Prostate gland (tissue), 2 donors: ENCODE results near the gene USP9X.

Source experiments
- CTCF ChIP-seq, 4 experiments: fragments of 200-600 bp in 2 of 4; fragments of 450-650 bp in 2 of 4; sonication (generic) in 2 of 4; IDR thresholded peaks; 1 replicate in 3 of 4; 2 replicates in 1 of 4; pipeline ENCODE4 v1.5.1; 2016 to 2019; ENCODE audit warnings: antibody characterized with exemption in 4 of 4, mild to moderate bottlenecking in 2 of 4, moderate library complexity in 2 of 4
- POLR2AphosphoS5 ChIP-seq: sonication (generic); formaldehyde crosslinking; IDR thresholded peaks from one replicate; pipeline ENCODE4 v1.6.1; 2017; ENCODE audit warnings: antibody characterized with exemption

- TF ChIP-seq POLR2AphosphoS5 (no peak), CTCF (IDR thresholded peaks at IDR 0.05) (no peak)
Measured at GRCh38 chrX:41148553-41148952, 63.3 kb downstream of the USP9X start.
